ENCODE measurements around the gene HYOU1.

- TF ChIP-seq MAX (IDR thresholded peaks at IDR 0.05; ENCODE audit: low read depth, low read length) (no peak), CTCF (IDR thresholded peaks at IDR 0.05; ENCODE audit: low read depth, low read length) (no peak)
Measured at GRCh38 chr11:119062779-119063178, 5.8 kb upstream of the HYOU1 start.
